ENCODE results near the gene SOWAHB.

Gene SOWAHB

DNA sequence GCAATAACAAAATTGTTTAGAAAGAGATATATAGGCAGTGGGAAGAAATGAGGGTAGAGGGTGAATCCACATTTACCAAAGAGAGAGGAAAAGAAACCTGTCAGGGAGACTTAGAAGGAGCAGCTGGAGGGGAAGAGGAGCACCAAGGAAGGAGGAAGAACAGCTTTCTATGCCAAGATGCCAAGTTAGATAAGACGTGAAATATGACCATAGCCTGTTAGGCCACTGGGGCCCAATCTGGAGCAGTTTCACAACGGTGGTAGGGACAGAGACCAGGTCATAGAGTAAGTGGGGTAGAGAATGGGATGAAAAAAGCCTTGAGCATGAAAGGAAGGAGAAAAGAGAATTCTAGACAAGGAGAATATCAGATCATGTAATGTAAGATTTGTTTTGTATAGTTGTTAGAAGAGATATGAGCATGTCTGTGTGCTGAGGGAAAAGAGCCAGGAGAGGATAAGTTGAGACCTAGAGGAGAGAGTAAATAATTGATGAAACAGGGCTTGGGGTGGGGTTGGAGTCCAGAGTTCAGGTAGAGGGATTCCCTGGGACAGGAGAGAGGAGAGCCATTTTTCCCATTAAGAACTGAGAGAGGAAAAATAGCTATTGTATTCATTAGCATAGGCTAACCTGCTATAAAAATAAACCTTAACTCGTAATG is 4.4 kb upstream of the SOWAHB start:
- ATAC-seq (no peak), DNase-seq (no peak)
- Mint-ChIP-seq H3K9me3 (peaks cover 0 to 7% of the 10 kb centered on the region in 2 donors), H3K4me1 (peaks cover 9% of the 10 kb centered on the region), H3K27ac (no peak overlapping the region), H3K27me3 (no peaks in the 10 kb centered on the region), H3K4me3 (no peak overlapping the region)

DNA sequence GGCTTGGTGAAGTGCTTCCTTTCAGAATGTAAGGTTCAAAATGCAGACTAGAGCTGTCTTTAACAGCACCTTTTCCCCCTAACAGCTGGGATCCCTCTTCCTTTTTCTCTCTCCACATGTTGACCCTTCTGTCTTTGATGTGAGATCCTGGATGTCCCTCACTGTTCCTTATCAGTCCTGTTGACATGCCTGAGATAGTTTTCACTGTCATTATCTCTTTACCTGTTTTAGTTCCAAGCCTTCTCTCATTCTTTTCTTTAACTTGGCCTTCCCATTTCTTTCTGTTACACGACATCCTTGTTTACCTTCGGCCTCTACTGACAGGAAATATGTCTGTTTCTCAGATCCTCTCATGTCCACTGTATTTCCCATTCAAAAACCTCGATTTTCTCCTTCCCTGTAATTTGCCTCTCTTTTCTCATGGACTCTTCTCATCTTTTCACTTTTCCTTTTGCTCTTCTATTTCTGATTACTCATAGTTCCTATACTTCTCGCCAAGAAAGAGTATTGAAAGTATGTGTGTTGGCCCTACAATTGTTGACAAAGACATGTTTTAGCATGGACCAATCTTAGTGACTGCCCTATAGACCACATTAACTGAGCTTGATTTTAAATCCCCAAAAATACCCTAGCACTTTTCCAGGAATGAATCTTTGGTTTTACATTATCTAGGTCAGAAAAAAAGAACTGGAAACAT is 1.2 kb upstream of the SOWAHB start:
- no peaks in the 10 kb centered on the region for H3K9me3 Mint-ChIP-seq
- H3K4me1 Mint-ChIP-seq, result peaks cover 9% of the 10 kb centered on the region
- no peak overlapping the region for H3K27ac Mint-ChIP-seq
- DNase-seq (no peak), ATAC-seq (no peak)
- H3K27me3 Mint-ChIP-seq, result peaks cover 22% of the 10 kb centered on the region
- H3K4me3 Mint-ChIP-seq, result peak overlapping the region in 1 of 2 donors; percentile 73

DNA sequence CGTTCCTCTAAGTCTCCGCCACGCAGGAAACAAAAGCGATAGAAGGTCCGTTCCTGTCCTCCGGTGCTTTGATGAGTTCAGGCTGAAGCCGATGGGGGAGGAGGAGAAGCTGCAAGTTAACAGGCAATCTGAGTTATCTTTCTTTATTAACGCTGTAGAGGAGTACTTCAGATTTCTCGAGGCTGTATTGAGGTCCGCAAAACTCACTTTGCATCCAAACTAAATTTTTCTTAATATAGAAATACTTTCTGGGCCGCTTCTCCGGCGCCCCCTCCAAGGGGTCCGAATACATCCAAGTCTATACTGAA is 395 bp upstream of the SOWAHB start:
- Mint-ChIP-seq H3K27ac (no peak overlapping the region), H3K27me3 (peaks cover 23% of the 10 kb centered on the region), H3K4me1 (peaks cover 9% of the 10 kb centered on the region), H3K9me3 (no peaks in the 10 kb centered on the region), H3K4me3 (peak overlapping the region; percentile 73 to 78)
- ATAC-seq (no peak), DNase-seq (no peak)

DNA sequence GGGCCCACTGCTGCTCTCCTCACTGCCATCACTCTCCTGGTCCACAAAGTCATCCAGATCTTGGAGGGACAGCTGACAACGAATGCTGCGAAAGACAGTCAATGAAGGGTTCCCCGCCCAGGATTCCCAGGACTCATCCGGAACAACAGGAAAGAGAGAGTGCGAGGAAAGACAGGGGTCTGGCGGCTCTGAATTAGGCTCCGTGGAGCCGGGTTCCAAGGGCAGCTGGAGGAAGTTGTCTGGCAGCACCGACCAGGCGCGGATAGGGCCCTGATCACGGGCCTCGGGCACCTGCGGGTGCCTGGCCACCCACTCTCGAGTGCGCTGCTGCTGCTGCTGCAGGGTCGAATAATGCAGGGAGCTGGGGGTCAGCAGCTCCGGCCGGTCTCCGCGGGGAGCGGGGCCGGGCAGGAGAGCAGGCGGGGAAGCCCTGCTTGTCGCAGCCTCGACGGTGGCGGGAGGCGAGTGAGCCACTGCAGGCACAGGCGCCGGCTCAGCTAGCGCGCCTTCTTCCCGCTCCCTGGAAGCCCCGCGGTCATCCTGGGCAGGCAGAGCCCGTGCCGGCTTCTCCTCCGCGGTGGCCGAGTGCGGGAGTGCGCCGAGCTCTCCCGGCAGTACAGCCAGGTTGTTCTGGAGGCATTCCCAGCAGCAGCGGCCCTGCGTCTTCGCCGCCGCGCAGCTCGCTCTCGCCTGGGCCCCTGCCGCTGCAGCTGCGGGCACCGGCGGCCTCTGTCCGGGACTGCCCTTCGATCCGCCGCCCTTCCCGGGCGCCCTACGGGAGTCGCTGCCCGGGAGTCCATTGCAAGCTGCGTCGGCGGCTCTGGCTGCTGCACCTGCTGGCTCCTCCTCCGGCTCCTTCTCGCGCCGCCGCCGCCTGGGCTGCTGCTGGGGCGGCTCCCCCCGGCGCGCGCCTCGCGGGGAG is 1.1 kb downstream of the SOWAHB start:
- peak; percentile 56 for ATAC-seq
- Mint-ChIP-seq H3K27ac (no peak overlapping the region), H3K4me1 (peaks cover 9% of the 10 kb centered on the region), H3K9me3 (no peaks in the 10 kb centered on the region), H3K4me3 (peak overlapping the region; percentile 73 to 78), H3K27me3 (peaks cover 37% of the 10 kb centered on the region)
- peak; percentile 26 to 41 for DNase-seq

DNA sequence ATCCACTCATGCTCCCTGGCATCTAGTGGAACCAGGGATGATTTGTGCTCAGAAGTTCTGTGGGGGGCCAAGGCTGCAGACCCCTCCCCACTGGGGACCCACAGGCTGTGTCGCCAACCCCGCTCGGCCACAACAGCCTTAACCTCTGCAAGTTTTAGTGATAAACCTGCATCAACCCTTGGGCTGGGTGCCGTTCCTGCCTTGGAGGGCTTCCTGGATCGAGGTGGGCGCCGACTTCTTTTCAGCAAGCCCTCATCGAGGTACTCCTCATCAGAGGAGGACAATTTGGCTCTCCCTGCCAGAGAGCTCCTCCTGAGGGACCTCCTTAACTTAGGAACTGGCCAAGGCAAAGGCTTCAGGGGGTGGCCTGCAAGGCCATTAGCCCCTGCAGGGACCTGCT is 1.9 kb downstream of the SOWAHB start:
- Mint-ChIP-seq H3K27me3 (peaks cover 46% of the 10 kb centered on the region), H3K27ac (no peak overlapping the region), H3K4me1 (peaks cover 9% of the 10 kb centered on the region), H3K4me3 (no peak overlapping the region), H3K9me3 (no peaks in the 10 kb centered on the region)
- ATAC-seq (no peak), DNase-seq (no peak)

DNA sequence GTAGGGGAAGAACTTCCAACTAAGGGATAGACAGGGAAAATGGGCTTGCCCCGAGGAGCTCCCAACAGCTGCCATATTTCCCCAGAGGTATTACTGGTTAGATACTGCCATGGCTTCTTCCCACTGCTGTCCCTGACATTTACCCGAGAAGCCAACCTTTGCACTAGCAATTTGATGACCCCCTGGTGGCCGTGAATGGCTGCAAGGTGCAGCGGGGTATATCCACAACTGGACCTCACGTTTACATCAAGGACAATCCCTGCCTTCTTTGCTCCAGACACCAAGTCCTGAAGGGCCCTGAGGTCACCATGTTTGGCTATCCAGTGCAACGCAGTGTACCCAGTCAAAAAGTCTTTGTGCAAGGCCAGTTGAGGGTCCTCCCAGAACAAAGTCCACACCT is 2.3 kb downstream of the SOWAHB start:
- Mint-ChIP-seq H3K27ac (no peak overlapping the region), H3K4me3 (no peak overlapping the region)

DNA sequence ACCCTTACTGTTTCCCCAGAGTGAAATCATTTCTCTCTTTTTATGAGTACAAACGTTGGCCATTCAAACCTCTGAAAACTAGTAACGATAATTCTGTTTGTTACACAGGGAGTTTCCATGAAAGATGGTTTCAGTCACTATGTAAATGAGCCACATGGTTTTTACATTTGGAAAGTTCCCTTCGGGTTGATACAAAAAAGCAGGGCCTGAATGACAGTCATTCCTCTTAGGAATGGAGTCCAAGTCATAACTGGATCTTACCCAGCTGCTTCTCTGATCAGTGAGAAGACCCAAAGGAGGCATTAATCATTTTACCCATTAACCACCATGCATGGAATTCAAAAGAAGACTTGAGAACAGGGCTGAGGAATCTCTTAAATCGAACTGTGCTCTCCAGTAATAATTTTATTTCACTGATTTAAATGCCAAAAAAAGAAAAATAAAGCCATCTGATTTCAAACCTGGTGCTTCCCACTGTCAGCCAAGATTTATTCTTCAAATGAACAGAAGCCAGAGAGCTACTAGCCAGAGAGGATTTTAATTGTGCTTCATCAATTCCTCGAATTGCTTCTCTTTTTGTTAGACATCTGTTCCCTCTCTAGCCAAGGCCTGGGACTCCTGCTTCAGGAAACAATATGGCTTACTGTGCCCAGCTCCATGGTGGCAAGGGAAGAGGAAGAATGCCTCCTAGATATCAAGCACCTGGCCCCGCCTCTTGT is 3.2 kb downstream of the SOWAHB start:
- DNase-seq (no peak), ATAC-seq (no peak)
- H3K4me3 Mint-ChIP-seq, result no peak overlapping the region
- peaks cover 9% of the 10 kb centered on the region for H3K4me1 Mint-ChIP-seq
- H3K27me3 Mint-ChIP-seq, result peaks cover 53% of the 10 kb centered on the region
- H3K27ac Mint-ChIP-seq, result no peak overlapping the region
- no peaks in the 10 kb centered on the region for H3K9me3 Mint-ChIP-seq

More for the DNA sequence above, 2.3 kb downstream of the SOWAHB start:
- Mint-ChIP-seq H3K27me3 (peaks cover 50% of the 10 kb centered on the region), H3K4me1 (peaks cover 9% of the 10 kb centered on the region), H3K9me3 (no peaks in the 10 kb centered on the region)
- no peak for ATAC-seq
- DNase-seq, result no peak

DNA sequence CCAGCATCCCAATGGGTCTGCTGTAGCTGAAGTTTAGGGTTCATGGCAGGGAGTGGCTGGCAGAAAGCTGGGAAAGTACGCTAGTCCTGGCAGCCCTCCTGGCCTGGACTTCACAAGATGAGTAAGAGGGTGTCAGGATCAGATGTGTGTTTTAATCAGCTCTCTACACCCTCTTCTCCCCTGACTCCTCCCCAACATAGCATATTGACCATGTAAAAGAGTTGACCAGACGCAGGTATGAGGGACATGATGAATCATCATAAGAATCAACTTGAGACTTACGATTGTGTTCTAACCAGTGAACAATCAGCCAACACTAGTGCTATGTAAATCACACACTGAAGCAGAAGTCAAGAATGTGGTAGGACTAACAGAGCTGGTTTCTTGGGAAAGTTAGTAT is 5.3 kb downstream of the SOWAHB start:
- H3K27ac Mint-ChIP-seq, result no peak overlapping the region
- H3K27me3 Mint-ChIP-seq, result peaks cover 53% of the 10 kb centered on the region
- no peak for ATAC-seq
- H3K4me3 Mint-ChIP-seq, result no peak overlapping the region
- DNase-seq, result no peak
- no peaks in the 10 kb centered on the region for H3K4me1 Mint-ChIP-seq
- H3K9me3 Mint-ChIP-seq, result no peaks in the 10 kb centered on the region

DNA sequence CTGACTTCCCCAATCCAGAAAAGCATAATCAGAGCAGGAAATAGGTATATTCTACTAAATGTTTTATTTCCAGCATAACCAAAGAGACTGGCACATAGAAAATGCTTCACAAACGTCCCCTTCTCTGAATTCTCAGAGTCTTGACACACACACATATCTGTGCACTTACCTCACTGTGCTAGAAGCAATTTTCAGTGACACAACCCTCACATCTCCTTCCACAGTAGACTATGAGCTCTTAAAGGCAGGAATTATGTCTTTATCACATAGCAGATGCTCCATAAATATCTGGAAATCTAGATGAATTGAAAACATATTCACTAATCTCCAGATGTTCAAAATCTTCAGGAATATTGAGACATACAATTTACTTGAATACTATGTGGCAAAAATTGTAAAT is 5.9 kb downstream of the SOWAHB start:
- H3K4me3 Mint-ChIP-seq, result no peak overlapping the region
- no peaks in the 10 kb centered on the region for H3K9me3 Mint-ChIP-seq
- H3K27me3 Mint-ChIP-seq, result peaks cover 53% of the 10 kb centered on the region
- no peak overlapping the region for H3K27ac Mint-ChIP-seq
- DNase-seq (no peak), ATAC-seq (no peak)
- H3K4me1 Mint-ChIP-seq, result no peaks in the 10 kb centered on the region

DNA sequence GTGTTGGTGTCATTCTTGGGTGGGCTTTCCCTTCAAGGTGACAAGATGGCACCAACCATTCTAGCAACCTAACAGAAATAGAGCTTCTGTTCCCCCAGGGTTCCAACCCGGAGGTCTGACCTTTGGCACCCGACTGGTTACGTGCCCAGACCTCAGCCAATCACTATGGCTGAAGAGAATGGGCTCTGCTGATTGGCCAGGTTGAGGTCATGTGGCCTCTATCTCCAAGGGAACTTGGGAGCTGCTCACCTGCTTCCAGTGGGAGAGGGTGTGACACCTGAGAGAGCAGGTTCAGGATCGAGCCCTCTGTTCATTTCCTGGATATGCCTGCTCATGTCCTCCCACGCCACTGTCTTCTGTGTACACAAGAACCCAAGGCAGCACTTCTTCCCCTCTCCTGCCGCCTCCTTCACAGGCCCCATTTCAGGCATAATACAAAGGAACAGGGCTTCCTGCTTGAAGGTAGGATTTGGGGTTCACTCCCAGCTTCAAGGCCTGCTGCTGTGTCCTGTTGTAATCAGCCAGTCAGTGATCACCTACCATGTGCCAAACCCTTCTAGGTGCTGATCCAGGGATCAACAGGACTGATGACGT is 11.0 kb downstream of the SOWAHB start:
- DNase-seq, result no peak
- Mint-ChIP-seq H3K27ac (no peak overlapping the region), H3K27me3 (peaks cover 17% of the 10 kb centered on the region), H3K4me3 (no peak overlapping the region), H3K4me1 (no peaks in the 10 kb centered on the region), H3K9me3 (no peaks in the 10 kb centered on the region)
- ATAC-seq, result no peak

DNA sequence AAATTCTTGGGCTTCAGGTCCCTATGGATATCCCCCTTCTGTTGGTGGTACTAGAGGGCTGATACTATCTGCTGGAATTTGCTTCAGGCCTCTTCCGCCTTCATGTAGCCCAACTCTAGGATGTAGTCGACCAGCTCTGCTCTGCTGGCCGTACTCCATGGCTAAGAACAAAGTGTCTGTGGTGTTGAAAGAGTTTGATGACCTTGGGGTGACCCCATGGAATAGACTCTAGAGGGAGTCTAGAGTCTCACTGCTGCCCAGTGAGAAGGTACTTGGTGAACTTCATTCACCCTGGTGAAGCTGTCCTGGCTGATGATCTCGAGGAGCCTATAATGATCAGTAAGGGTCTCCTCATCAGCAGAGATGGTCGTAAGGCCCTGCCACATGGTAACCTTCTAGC is 11.7 kb downstream of the SOWAHB start:
- H3K4me3 Mint-ChIP-seq, result no peak overlapping the region
- ATAC-seq, result no peak
- peaks cover 9% of the 10 kb centered on the region for H3K27me3 Mint-ChIP-seq
- DNase-seq, result no peak
- no peaks in the 10 kb centered on the region for H3K9me3 Mint-ChIP-seq
- no peaks in the 10 kb centered on the region for H3K4me1 Mint-ChIP-seq
- H3K27ac Mint-ChIP-seq, result no peak overlapping the region

DNA sequence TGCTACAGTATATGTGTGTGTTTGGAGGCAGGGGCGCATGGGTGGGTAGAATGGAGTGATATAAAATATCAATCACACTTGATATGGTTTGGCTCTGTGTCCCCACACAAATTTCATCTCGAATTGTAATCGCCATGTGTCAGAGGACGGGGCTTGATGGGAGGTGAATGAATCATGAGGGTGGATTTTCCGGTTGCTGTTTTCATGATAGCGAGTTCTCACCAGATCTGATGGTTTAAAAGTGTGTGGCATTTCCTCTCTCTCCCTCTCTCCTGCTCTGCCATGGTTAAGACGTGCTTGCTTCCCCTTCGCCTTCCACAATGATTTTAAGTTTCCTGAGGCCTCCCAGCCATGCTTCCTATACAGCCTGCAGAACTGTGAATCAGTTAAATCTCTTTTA is 14.8 kb downstream of the SOWAHB start:
- Mint-ChIP-seq H3K4me3 (no peak overlapping the region), H3K9me3 (no peaks in the 10 kb centered on the region)
- DNase-seq, result no peak

DNA sequence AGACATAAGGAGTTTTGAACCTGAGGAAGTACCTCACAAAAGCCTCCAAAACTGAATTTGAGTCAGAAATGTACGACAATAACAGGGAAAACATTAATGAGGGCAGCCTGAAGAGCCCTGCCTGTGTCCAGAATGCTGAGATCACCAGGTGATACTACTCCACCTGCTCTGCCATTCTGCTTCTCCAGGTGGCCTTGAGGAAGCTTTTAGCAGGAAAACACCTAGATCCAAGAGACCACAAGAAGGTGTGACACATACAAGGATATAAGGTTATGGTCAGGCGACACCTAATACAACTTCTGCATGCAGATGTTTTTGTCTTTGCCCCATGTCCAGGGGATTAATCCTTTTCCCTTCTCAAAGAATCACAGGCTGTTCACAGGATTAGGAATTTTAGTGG is 15.3 kb downstream of the SOWAHB start:
- Mint-ChIP-seq H3K27me3 (no peaks in the 10 kb centered on the region), H3K4me1 (no peaks in the 10 kb centered on the region), H3K27ac (no peak overlapping the region), H3K4me3 (no peak overlapping the region), H3K9me3 (no peaks in the 10 kb centered on the region)
- no peak for DNase-seq
- ATAC-seq, result no peak

More for the DNA sequence above, 14.8 kb downstream of the SOWAHB start:
- Mint-ChIP-seq H3K27ac (no peak overlapping the region), H3K27me3 (no peaks in the 10 kb centered on the region), H3K4me1 (no peaks in the 10 kb centered on the region)
- ATAC-seq, result no peak

DNA sequence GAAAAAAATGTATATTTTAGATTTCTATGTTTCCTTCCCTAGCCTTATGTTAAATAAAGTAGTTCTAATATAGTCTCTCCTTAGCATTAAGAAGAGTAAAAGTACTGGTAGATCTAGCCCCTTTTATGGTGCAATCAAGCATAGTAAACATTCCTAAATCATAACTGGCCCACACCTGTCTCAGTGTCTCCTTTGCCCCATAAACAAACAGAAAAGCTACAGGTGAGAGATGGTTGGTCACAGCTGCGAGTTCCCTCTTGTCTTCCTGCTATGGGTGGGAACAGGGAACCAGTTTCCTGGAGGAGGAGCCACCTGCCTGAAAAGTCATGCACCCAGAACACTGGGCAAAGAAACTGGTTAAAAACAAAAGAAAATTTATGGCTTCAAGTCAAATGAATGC is 16.6 kb downstream of the SOWAHB start:
- Mint-ChIP-seq H3K4me1 (no peaks in the 10 kb centered on the region), H3K27me3 (no peaks in the 10 kb centered on the region), H3K9me3 (no peaks in the 10 kb centered on the region), H3K4me3 (no peak overlapping the region), H3K27ac (no peak overlapping the region)
- no peak for DNase-seq
- ATAC-seq, result no peak

DNA sequence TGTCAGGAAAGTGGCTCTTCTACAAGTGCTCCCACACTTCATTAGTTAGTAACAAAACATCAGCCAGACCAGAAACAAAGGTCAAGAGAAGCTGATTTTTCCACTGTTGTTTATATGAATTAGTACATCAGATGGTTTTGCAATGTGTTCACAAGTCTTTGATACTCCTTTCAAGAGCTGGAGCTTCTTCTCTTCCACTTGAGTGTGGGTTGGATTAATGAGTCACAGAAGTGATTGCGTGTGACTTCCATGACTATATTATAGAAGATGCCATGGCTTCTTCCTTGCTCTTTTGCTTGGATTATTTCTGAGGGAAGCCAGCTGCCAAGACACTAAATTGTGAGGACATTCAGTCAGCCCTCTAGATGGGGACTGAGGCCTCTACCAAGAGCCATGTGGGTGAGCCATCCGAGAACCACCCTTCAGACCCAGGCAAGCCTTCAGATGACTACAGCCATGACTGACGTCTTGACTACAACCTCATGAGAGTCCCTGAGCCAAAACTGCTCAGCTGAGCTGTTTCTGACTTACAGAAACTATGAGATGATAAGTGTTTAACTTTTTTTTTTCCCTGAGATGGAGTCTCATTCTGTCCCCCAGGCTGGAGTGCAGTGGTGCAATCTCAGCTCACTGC is 18.1 kb downstream of the SOWAHB start:
- no peak for DNase-seq
- Mint-ChIP-seq H3K9me3 (no peaks in the 10 kb centered on the region), H3K4me3 (no peak overlapping the region), H3K4me1 (no peaks in the 10 kb centered on the region), H3K27ac (no peak overlapping the region), H3K27me3 (no peaks in the 10 kb centered on the region)
- ATAC-seq, result no peak
